HepG2 (cell line): ENCODE measurements around the gene ZBED5. TPM values are rescaled to one million over a fixed set of nuclear protein-coding genes. Genes with fewer than 3 reads are reported as not detected.

Experiments used
- ATAC-seq: fragments of 200-7000 bp; cut with Tn5 transposase; 3 replicates; pipeline ENCODE4 v1.9.1; 2020; ENCODE audit warnings: mild to moderate bottlenecking, moderate library complexity
- BruUV-seq: library from RNA; stranded (reverse); fragments of 400-500 nt; replicated peaks from 2 replicates; lab custom pipeline; 2021; lab: Mats Ljungman, UMichigan
- CTCF ChIA-PET: fragments of 300-600 bp; formaldehyde crosslinking; extraction: SDS; loops from one replicate; lab custom pipeline; 2021; ENCODE audit warnings: low total read pairs, inconsistent platforms, low intra/inter-chr PET ratio; lab: Yijun Ruan, JAX
- POLR2A ChIA-PET: fragments of 350-600 bp; sonication (Branson Sonifier 250); formaldehyde crosslinking; loops from one replicate; lab custom pipeline; 2020; ENCODE audit warnings: antibody characterized with exemption, inconsistent platforms; lab: Yijun Ruan, JAX
- DNase-seq: peaks from one replicate; pipeline ENCODE4 v3.0.0-alpha.2; 2015; ENCODE audit warnings: low spot score
- FAIRE-seq: peaks from 3 replicates; lab custom pipeline; 2011; peaks lifted over from hg19 to GRCh38; lab: Jason Lieb, UNC
- H2AFZ ChIP-seq: one replicate; pipeline ENCODE4 v1.6.1; 2011; ENCODE audit warnings: low read length, inconsistent platforms
- H3K27ac ChIP-seq: fragments of 300-600 bp; 3 replicates; pipeline ENCODE4 v1.8.0; 2011; ENCODE audit warnings: mixed run types, mild to moderate bottlenecking, mixed read lengths, low read length, inconsistent platforms; ENCODE audit not compliant: insufficient read depth; ENCODE audit errors: extremely low read length
- H3K27me3 ChIP-seq, 2 experiments: fragments of 200-600 bp in 1 of 2; 2 replicates in 1 of 2; 3 replicates in 1 of 2; pipeline versions ENCODE4 v1.6.0 to v1.8.0; 2011; ENCODE audit warnings: low read length in 2 of 2, mild to moderate bottlenecking in 2 of 2, moderate library complexity in 2 of 2, inconsistent platforms in 1 of 2; ENCODE audit not compliant: insufficient read depth in 2 of 2, control insufficient read depth in 1 of 2
- H3K36me3 ChIP-seq, 2 experiments: fragments of 200-600 bp in 1 of 2; replicated peaks in 1 of 2; 2 replicates in 1 of 2; 3 replicates in 1 of 2; pipeline versions ENCODE4 v1.5.1 to v1.8.0; 2011; ENCODE audit warnings: low read length in 2 of 2, inconsistent platforms in 1 of 2; ENCODE audit not compliant: insufficient read depth in 2 of 2, control insufficient read depth in 1 of 2
- H3K4me1 ChIP-seq: 2 replicates; pipeline ENCODE4 v1.5.1; 2012; ENCODE audit warnings: low read length, inconsistent platforms; ENCODE audit not compliant: insufficient read depth
- H3K4me2 ChIP-seq: 2 replicates; pipeline ENCODE4 v1.6.0; 2011; ENCODE audit warnings: low read depth, low read length, inconsistent platforms
- H3K4me3 ChIP-seq, 3 experiments: fragments of 200-600 bp in 1 of 3; sonication (generic), shearing (Covaris generic) in 1 of 3; replicated peaks in 1 of 3; 2 replicates each; pipeline ENCODE4 v1.5.1; 2011 to 2016; ENCODE audit warnings: low read length in 3 of 3, inconsistent platforms in 2 of 3, low read depth in 2 of 3, mild to moderate bottlenecking in 2 of 3, control low read depth in 1 of 3, mixed read lengths in 1 of 3; ENCODE audit not compliant: insufficient read depth in 1 of 3
- H3K79me2 ChIP-seq: one replicate; pipeline ENCODE4 v1.6.1; 2011; ENCODE audit warnings: low read length, inconsistent platforms; ENCODE audit not compliant: insufficient read depth
- H3K9ac ChIP-seq: 2 replicates; pipeline ENCODE4 v1.6.0; 2011; ENCODE audit warnings: mild to moderate bottlenecking, low read depth, low read length, inconsistent platforms; ENCODE audit not compliant: insufficient read depth
- H3K9me3 ChIP-seq: 2 replicates; pipeline ENCODE4 v1.5.1; 2012; ENCODE audit warnings: mild to moderate bottlenecking, low read length
- H4K20me1 ChIP-seq: 2 replicates; pipeline ENCODE4 v1.6.0; 2011; ENCODE audit warnings: inconsistent platforms, mild to moderate bottlenecking, low read length, moderate library complexity; ENCODE audit not compliant: insufficient read depth
- KAT8 ChIP-seq: IDR thresholded peaks from 2 replicates; pipeline ENCODE4 v1.6.1; 2016; ENCODE audit warnings: missing genetic modification reagents, missing compliant biosample characterization
- PRPF4 ChIP-seq: fragments of 200-400 bp; formaldehyde crosslinking; IDR thresholded peaks from 2 replicates; pipeline ENCODE4 v1.6.1; 2016; ENCODE audit warnings: low read length, low read depth; ENCODE audit not compliant: poor library complexity, severe bottlenecking
- RORA ChIP-seq: sonication (generic); formaldehyde crosslinking; IDR thresholded peaks from 2 replicates; pipeline ENCODE4 v1.5.0; 2020; ENCODE audit warnings: mild to moderate bottlenecking, missing genetic modification reagents, moderate library complexity
- SP140L ChIP-seq: sonication (generic); formaldehyde crosslinking; IDR thresholded peaks from 2 replicates; pipeline ENCODE4 v1.4.0; 2020; ENCODE audit warnings: missing genetic modification reagents, borderline replicate concordance
- ZBTB3 ChIP-seq: sonication (generic); formaldehyde crosslinking; IDR thresholded peaks from 2 replicates; pipeline ENCODE4 v1.4.0; 2020; ENCODE audit warnings: low read depth, mild to moderate bottlenecking, moderate library complexity, missing genetic modification reagents, borderline replicate concordance
- ZNF143 ChIP-seq: sonication (generic); formaldehyde crosslinking; IDR thresholded peaks from 2 replicates; pipeline ENCODE4 v1.4.0; 2020; ENCODE audit warnings: missing genetic modification reagents
- ZNF207 ChIP-seq: fragments of 450-650 bp; IDR thresholded peaks from 2 replicates; pipeline ENCODE4 v1.6.1; 2016; ENCODE audit warnings: antibody characterized with exemption, borderline replicate concordance
- ZNF615 ChIP-seq: sonication (generic); formaldehyde crosslinking; IDR thresholded peaks from 2 replicates; pipeline ENCODE4 v1.5.0; 2020; ENCODE audit warnings: mild to moderate bottlenecking, missing genetic modification reagents, borderline replicate concordance
- WGBS: methylation state at CpG from one replicate; pipeline ENCODE4 v1.1.6; 2017; ENCODE audit warnings: low lambda C conversion rate; 5-methylcytosine and 5-hydroxymethylcytosine counted together
- in situ Hi-C: cut with HindIII; loops from 2 replicates; pipeline ENCODE4 v1.10.0; 2017; ENCODE audit warnings: low pct_unique_long_range_greater_than_20kb; ENCODE audit not compliant: extremely low pct_ligation_motif_present
- intact Hi-C: fragments of 100-400 bp; cut with micrococcal nuclease; formaldehyde crosslinking; loops from one replicate; pipeline ENCODE4 v1.10.0; 2022; ENCODE audit not compliant: unreplicated experiment
- polyA plus RNA-seq, 8 experiments: library from polyadenylated mRNA; depleted of rRNA in 3 of 8; stranded (reverse) in 7 of 8; unstranded in 1 of 8; fragments of >200 nt; fragmentation: Illumina TruSeq in 4 of 8; extraction: Trizol in 4 of 8; gene quantifications; 2 replicates each; pipeline versions ENCODE4 v1.2.1 to v1.2.3, GENCODE V29; 2011 to 2016; ENCODE audit warnings: low read depth in 4 of 8, missing spikeins in 1 of 8, mixed read lengths in 1 of 8; ENCODE audit not compliant: insufficient read depth in 1 of 8
- total RNA-seq, 5 experiments: library from RNA; depleted of rRNA; stranded (reverse); fragments of >200 nt; fragmentation: Illumina TruSeq; extraction: Trizol; gene quantifications; 2 replicates each; pipeline ENCODE4 v1.2.3, GENCODE V29; 2016; ENCODE audit warnings: low read depth in 1 of 5
- TF ChIP-seq, protein P1 (sequence below): sonication (generic); formaldehyde crosslinking; IDR thresholded peaks from 2 replicates; pipeline ENCODE4 v1.5.0; 2020; ENCODE audit warnings: mild to moderate bottlenecking, missing genetic modification reagents
- TF ChIP-seq, protein P2 (sequence below): sonication (generic); formaldehyde crosslinking; IDR thresholded peaks from 2 replicates; pipeline ENCODE4 v1.9.0; 2021; ENCODE audit warnings: mild to moderate bottlenecking, missing genetic modification reagents
- TF ChIP-seq, protein P3 (sequence below): sonication (generic); formaldehyde crosslinking; IDR thresholded peaks from 2 replicates; pipeline ENCODE4 v1.4.0; 2020; ENCODE audit warnings: missing genetic modification reagents

ZBED5 gene
- total and polyA plus RNA-seq, 2 of the 13 experiments (the other 11 are each of a cell fraction or from before 2014, with no cell fraction given): 18.2 to 38.6 TPM

DNA sequence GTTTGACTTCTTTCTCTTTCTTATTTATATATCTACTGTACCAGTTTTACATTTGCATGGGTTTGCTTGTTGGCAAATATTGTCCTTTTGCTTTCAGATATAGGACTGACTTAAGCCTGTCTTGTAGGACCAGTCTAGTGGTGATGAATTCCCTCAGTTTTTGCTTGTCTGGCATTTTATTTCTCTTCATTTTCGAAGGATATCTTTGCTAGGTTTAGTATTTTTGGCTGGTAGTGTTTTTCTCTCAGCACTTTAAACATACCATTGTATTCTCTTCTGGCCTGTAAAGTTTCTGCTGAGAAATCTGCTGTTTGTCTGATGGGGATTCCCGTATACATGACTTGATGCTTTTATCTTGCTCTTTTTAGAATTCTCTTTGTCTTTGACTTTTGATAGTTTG lies 14.2 kb upstream of the ZBED5 start (continued):
- TF ChIP-seq ZNF143: no peak

DNA sequence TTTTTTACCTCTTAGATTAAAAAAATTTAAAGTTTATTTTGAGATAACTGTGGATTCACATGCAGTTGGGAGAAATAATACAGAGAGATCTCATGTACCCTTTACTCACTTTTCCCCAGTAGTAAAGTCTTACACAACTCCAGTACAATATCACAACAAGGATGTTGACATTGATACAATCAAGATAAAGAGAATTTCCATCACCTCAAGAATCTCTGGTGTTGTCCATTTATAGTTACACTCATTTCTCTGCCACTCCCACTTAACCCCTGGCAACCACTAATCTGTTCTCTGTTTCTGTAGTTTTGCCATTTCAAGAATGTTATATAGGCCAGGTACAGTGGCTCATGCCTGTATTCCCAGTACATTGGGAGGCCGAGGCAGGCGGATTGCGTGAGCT lies 10.5 kb upstream of the ZBED5 start:
- in situ Hi-C loops (no loop called here), intact Hi-C loops (no loop called here)
- Histone ChIP-seq H3K4me1 (no peaks in the 10 kb centered on the region), H3K4me3 (no peak overlapping the region), H2AFZ (no peak overlapping the region), H3K36me3 (no peaks in the 10 kb centered on the region), H3K27me3 (no peaks in the 10 kb centered on the region), H3K79me2 (no peaks in the 10 kb centered on the region), H3K27ac (no peak overlapping the region), H3K9me3 (peaks cover 12% of the 10 kb centered on the region; the same call in 1 of the 2 replicates), H3K4me2 (no peak overlapping the region), H3K9ac (no peak overlapping the region), H4K20me1 (no peaks in the 10 kb centered on the region)
- FAIRE-seq: no peak
- no peak for ATAC-seq
- ChIA-PET CTCF (no interaction called here), POLR2A (no interaction called here)
- 94% methylated on average over 3 of the region's 3 CpGs for WGBS
- BruUV-seq: no TSS peak
- no peak for DNase-seq
- TF ChIP-seq, protein P1, sequence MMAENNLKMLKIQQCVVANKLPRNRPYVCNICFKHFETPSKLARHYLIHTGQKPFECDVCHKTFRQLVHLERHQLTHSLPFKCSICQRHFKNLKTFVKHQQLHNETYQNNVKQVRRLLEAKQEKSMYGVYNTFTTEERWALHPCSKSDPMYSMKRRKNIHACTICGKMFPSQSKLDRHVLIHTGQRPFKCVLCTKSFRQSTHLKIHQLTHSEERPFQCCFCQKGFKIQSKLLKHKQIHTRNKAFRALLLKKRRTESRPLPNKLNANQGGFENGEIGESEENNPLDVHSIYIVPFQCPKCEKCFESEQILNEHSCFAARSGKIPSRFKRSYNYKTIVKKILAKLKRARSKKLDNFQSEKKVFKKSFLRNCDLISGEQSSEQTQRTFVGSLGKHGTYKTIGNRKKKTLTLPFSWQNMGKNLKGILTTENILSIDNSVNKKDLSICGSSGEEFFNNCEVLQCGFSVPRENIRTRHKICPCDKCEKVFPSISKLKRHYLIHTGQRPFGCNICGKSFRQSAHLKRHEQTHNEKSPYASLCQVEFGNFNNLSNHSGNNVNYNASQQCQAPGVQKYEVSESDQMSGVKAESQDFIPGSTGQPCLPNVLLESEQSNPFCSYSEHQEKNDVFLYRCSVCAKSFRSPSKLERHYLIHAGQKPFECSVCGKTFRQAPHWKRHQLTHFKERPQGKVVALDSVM (CRISPR knock-in tag): no peak
- TF ChIP-seq, protein P2, sequence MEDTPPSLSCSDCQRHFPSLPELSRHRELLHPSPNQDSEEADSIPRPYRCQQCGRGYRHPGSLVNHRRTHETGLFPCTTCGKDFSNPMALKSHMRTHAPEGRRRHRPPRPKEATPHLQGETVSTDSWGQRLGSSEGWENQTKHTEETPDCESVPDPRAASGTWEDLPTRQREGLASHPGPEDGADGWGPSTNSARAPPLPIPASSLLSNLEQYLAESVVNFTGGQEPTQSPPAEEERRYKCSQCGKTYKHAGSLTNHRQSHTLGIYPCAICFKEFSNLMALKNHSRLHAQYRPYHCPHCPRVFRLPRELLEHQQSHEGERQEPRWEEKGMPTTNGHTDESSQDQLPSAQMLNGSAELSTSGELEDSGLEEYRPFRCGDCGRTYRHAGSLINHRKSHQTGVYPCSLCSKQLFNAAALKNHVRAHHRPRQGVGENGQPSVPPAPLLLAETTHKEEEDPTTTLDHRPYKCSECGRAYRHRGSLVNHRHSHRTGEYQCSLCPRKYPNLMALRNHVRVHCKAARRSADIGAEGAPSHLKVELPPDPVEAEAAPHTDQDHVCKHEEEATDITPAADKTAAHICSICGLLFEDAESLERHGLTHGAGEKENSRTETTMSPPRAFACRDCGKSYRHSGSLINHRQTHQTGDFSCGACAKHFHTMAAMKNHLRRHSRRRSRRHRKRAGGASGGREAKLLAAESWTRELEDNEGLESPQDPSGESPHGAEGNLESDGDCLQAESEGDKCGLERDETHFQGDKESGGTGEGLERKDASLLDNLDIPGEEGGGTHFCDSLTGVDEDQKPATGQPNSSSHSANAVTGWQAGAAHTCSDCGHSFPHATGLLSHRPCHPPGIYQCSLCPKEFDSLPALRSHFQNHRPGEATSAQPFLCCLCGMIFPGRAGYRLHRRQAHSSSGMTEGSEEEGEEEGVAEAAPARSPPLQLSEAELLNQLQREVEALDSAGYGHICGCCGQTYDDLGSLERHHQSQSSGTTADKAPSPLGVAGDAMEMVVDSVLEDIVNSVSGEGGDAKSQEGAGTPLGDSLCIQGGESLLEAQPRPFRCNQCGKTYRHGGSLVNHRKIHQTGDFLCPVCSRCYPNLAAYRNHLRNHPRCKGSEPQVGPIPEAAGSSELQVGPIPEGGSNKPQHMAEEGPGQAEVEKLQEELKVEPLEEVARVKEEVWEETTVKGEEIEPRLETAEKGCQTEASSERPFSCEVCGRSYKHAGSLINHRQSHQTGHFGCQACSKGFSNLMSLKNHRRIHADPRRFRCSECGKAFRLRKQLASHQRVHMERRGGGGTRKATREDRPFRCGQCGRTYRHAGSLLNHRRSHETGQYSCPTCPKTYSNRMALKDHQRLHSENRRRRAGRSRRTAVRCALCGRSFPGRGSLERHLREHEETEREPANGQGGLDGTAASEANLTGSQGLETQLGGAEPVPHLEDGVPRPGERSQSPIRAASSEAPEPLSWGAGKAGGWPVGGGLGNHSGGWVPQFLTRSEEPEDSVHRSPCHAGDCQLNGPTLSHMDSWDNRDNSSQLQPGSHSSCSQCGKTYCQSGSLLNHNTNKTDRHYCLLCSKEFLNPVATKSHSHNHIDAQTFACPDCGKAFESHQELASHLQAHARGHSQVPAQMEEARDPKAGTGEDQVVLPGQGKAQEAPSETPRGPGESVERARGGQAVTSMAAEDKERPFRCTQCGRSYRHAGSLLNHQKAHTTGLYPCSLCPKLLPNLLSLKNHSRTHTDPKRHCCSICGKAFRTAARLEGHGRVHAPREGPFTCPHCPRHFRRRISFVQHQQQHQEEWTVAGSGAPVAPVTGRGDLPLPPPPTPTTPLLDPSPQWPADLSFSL (CRISPR knock-in tag): no peak
- TF ChIP-seq ZBTB3 (CRISPR knock-in tag): no peak
- TF ChIP-seq, protein P3, sequence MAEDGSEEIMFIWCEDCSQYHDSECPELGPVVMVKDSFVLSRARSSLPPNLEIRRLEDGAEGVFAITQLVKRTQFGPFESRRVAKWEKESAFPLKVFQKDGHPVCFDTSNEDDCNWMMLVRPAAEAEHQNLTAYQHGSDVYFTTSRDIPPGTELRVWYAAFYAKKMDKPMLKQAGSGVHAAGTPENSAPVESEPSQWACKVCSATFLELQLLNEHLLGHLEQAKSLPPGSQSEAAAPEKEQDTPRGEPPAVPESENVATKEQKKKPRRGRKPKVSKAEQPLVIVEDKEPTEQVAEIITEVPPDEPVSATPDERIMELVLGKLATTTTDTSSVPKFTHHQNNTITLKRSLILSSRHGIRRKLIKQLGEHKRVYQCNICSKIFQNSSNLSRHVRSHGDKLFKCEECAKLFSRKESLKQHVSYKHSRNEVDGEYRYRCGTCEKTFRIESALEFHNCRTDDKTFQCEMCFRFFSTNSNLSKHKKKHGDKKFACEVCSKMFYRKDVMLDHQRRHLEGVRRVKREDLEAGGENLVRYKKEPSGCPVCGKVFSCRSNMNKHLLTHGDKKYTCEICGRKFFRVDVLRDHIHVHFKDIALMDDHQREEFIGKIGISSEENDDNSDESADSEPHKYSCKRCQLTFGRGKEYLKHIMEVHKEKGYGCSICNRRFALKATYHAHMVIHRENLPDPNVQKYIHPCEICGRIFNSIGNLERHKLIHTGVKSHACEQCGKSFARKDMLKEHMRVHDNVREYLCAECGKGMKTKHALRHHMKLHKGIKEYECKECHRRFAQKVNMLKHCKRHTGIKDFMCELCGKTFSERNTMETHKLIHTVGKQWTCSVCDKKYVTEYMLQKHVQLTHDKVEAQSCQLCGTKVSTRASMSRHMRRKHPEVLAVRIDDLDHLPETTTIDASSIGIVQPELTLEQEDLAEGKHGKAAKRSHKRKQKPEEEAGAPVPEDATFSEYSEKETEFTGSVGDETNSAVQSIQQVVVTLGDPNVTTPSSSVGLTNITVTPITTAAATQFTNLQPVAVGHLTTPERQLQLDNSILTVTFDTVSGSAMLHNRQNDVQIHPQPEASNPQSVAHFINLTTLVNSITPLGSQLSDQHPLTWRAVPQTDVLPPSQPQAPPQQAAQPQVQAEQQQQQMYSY: no peak
- TF ChIP-seq ZNF615 (CRISPR knock-in tag): no peak
- no peak for TF ChIP-seq SP140L (CRISPR knock-in tag)
- no peak for TF ChIP-seq ZNF207
- no peak for TF ChIP-seq PRPF4
- TF ChIP-seq RORA (CRISPR knock-in tag): no peak
- no peak for TF ChIP-seq KAT8
